H1 (cell line): ENCODE data around the gene AVP. TPM values are rescaled to one million over a fixed set of nuclear protein-coding genes. Genes with fewer than 3 reads are reported as not detected.
A peak's percentile ranks its signal among the peaks of the same experiment; 100 is the strongest.

Experiments
- CTCF ChIA-PET: fragments of 300-600 bp; sonication (Branson Sonifier 250); formaldehyde crosslinking; loops from one replicate; lab custom pipeline; 2021; ENCODE audit not compliant: partially characterized antibody; lab: Charles Lee
- POLR2A ChIA-PET: fragments of 300-600 bp; sonication (Branson Sonifier 250); formaldehyde crosslinking; loops from one replicate; lab custom pipeline; 2021; ENCODE audit warnings: inconsistent platforms; ENCODE audit not compliant: partially characterized antibody; lab: Charles Lee
- DNase-seq, 2 experiments: peaks; one replicate each; pipeline versions ENCODE4 v3.0.0 to v3.0.0-alpha.2; 2010 to 2022; ENCODE audit warnings: low spot score in 2 of 2, low read depth in 1 of 2, mixed read lengths in 1 of 2
- FAIRE-seq: peaks from 2 replicates; lab custom pipeline; 2011; peaks lifted over from hg19 to GRCh38; lab: Jason Lieb, UNC
- H2AFZ ChIP-seq: 2 replicates; pipeline ENCODE4 v1.8.1; 2012; ENCODE audit warnings: low read length, inconsistent platforms
- H2AK5ac ChIP-seq: 2 replicates; pipeline ENCODE4 v1.6.1; 2013; ENCODE audit warnings: low read depth, low read length
- H2BK120ac ChIP-seq: replicated peaks from 2 replicates; pipeline ENCODE3; 2013; ENCODE audit warnings: low read depth, low read length, inconsistent platforms
- H2BK12ac ChIP-seq: 2 replicates; pipeline ENCODE4 v1.6.1; 2013; ENCODE audit warnings: low read depth, low read length
- H2BK15ac ChIP-seq: 2 replicates; pipeline ENCODE4 v1.6.1; 2013; ENCODE audit warnings: low read length
- H2BK20ac ChIP-seq: 2 replicates; pipeline ENCODE4 v1.6.1; 2013; ENCODE audit warnings: low read length
- H2BK5ac ChIP-seq: 2 replicates; pipeline ENCODE4 v1.6.1; 2013; ENCODE audit warnings: low read depth, low read length
- H3K14ac ChIP-seq: 2 replicates; pipeline ENCODE4 v1.6.1; 2013; ENCODE audit warnings: inconsistent platforms; ENCODE audit not compliant: insufficient read length
- H3K18ac ChIP-seq: 2 replicates; pipeline ENCODE4 v1.6.1; 2013; ENCODE audit warnings: low read length; ENCODE audit errors: extremely low read depth
- H3K23ac ChIP-seq: 2 replicates; pipeline ENCODE4 v1.6.1; 2013; ENCODE audit warnings: inconsistent platforms; ENCODE audit not compliant: insufficient read length
- H3K23me2 ChIP-seq: 2 replicates; pipeline ENCODE4 v1.6.1; 2013; ENCODE audit warnings: low read depth, low read length
- H3K27ac ChIP-seq: 2 replicates; pipeline ENCODE4 v1.6.1; 2011; ENCODE audit warnings: low read depth, low read length, inconsistent platforms
- H3K27me3 ChIP-seq, 4 experiments: replicated peaks in 1 of 4; 1 replicate in 1 of 4; 2 replicates in 3 of 4; pipeline versions ENCODE4 v1.6.1 to v1.8.1; 2011 to 2013; ENCODE audit warnings: low read length in 3 of 4, mild to moderate bottlenecking in 3 of 4, inconsistent platforms in 2 of 4, mixed read lengths in 2 of 4, moderate library complexity in 1 of 4; ENCODE audit not compliant: control insufficient read depth in 3 of 4, insufficient read depth in 3 of 4; ENCODE audit errors: extremely low read depth in 1 of 4
- H3K36me3 ChIP-seq, 4 experiments: 2 replicates each; pipeline versions ENCODE4 v1.6.1 to v1.8.1; 2011 to 2013; ENCODE audit warnings: mild to moderate bottlenecking in 4 of 4, low read length in 3 of 4, moderate library complexity in 2 of 4, control low read depth in 1 of 4, inconsistent platforms in 1 of 4; ENCODE audit not compliant: insufficient read depth in 4 of 4, control insufficient read depth in 2 of 4
- H3K4ac ChIP-seq: replicated peaks from 2 replicates; pipeline ENCODE3; 2013; ENCODE audit warnings: low read length, low read depth, mixed read lengths, inconsistent platforms; ENCODE audit not compliant: insufficient read length
- H3K4me1 ChIP-seq, 4 experiments: replicated peaks in 1 of 4; 1 replicate in 1 of 4; 2 replicates in 3 of 4; pipeline versions ENCODE4 v1.6.1 to v1.8.1; 2011 to 2013; ENCODE audit warnings: low read length in 3 of 4, inconsistent platforms in 2 of 4, mixed read lengths in 1 of 4; ENCODE audit not compliant: insufficient read depth in 4 of 4, control insufficient read depth in 3 of 4
- H3K4me2 ChIP-seq, 2 experiments: 2 replicates each; pipeline versions ENCODE4 v1.6.1 to v1.8.1; 2011 to 2013; ENCODE audit warnings: low read depth in 2 of 2, low read length in 2 of 2, control low read depth in 1 of 2, inconsistent platforms in 1 of 2, mild to moderate bottlenecking in 1 of 2; ENCODE audit not compliant: insufficient read depth in 1 of 2
- H3K4me3 ChIP-seq, 4 experiments: fragments of 200-600, 300-600 bp in 1 of 4; sonication (generic), shearing (Covaris generic), sonication (Bioruptor Twin) in 1 of 4; 2 replicates each; pipeline versions ENCODE4 v1.5.1 to v1.8.1; 2011 to 2016; ENCODE audit warnings: low read length in 4 of 4, low read depth in 3 of 4, control low read depth in 2 of 4, inconsistent platforms in 2 of 4, mild to moderate bottlenecking in 2 of 4, mixed read lengths in 1 of 4, moderate library complexity in 1 of 4; ENCODE audit not compliant: insufficient read depth in 2 of 4; ENCODE audit errors: extremely low read depth in 1 of 4
- H3K56ac ChIP-seq: replicated peaks from 2 replicates; pipeline ENCODE3; 2013; ENCODE audit warnings: low read depth, mild to moderate bottlenecking, mixed read lengths, low read length, inconsistent platforms; ENCODE audit not compliant: insufficient read length
- H3K79me1 ChIP-seq: 2 replicates; pipeline ENCODE4 v1.6.1; 2013; ENCODE audit warnings: low read depth, low read length, control low read depth
- H3K79me2 ChIP-seq, 2 experiments: 2 replicates each; pipeline versions ENCODE4 v1.6.1 to v1.8.1; 2012 to 2013; ENCODE audit warnings: low read length in 2 of 2, mild to moderate bottlenecking in 2 of 2, inconsistent platforms in 1 of 2; ENCODE audit not compliant: insufficient read depth in 2 of 2, control insufficient read depth in 1 of 2
- H3K9ac ChIP-seq, 4 experiments: replicated peaks in 1 of 4; 1 replicate in 1 of 4; 2 replicates in 3 of 4; pipeline versions ENCODE4 v1.6.1 to v1.8.1; 2011 to 2013; ENCODE audit warnings: low read depth in 3 of 4, low read length in 3 of 4, control low read depth in 2 of 4, mild to moderate bottlenecking in 2 of 4, moderate library complexity in 2 of 4, inconsistent platforms in 1 of 4; ENCODE audit errors: extremely low read depth in 1 of 4
- H3K9me3 ChIP-seq, 2 experiments: 2 replicates each; pipeline versions ENCODE4 v1.6.1 to v1.8.1; 2012 to 2013; ENCODE audit warnings: mild to moderate bottlenecking in 2 of 2, moderate library complexity in 2 of 2, control low read depth in 1 of 2, inconsistent platforms in 1 of 2, low read depth in 1 of 2, low read length in 1 of 2, mixed read lengths in 1 of 2; ENCODE audit not compliant: insufficient read depth in 2 of 2
- H4K20me1 ChIP-seq, 2 experiments: replicated peaks in 1 of 2; 2 replicates each; pipeline versions ENCODE3 to v1.8.1; 2011 to 2013; ENCODE audit warnings: inconsistent platforms in 2 of 2, low read length in 2 of 2, mild to moderate bottlenecking in 1 of 2; ENCODE audit not compliant: insufficient read depth in 2 of 2, control insufficient read depth in 1 of 2
- H4K5ac ChIP-seq: 2 replicates; pipeline ENCODE4 v1.6.1; 2013; ENCODE audit warnings: low read length, low read depth, mixed read lengths, inconsistent platforms; ENCODE audit not compliant: insufficient read length
- H4K8ac ChIP-seq: 2 replicates; pipeline ENCODE4 v1.8.0; 2013; ENCODE audit warnings: mild to moderate bottlenecking, moderate library complexity, low read length, inconsistent platforms; ENCODE audit not compliant: insufficient read depth; ENCODE audit errors: extremely low read depth
- H4K91ac ChIP-seq: replicated peaks from 2 replicates; pipeline ENCODE3; 2013; ENCODE audit warnings: low read length, mixed read lengths, inconsistent platforms; ENCODE audit not compliant: insufficient read length
- EP300 ChIP-seq, 2 experiments: IDR thresholded peaks; 1 replicate in 1 of 2; 2 replicates in 1 of 2; pipeline ENCODE4 v1.6.1; 2011 to 2012; ENCODE audit warnings: low read depth in 2 of 2, low read length in 2 of 2, mild to moderate bottlenecking in 2 of 2, borderline replicate concordance in 1 of 2, inconsistent platforms in 1 of 2, moderate library complexity in 1 of 2
- KDM5A ChIP-seq: fragments of 200-600 bp; IDR thresholded peaks from 2 replicates; pipeline ENCODE4 v1.7.1; 2012; ENCODE audit warnings: mild to moderate bottlenecking, low read length, inconsistent platforms, mixed read lengths
- YY1 ChIP-seq: IDR thresholded peaks from 2 replicates; pipeline ENCODE4 v1.6.1; 2011; ENCODE audit warnings: low read depth, mild to moderate bottlenecking, low read length
- WGBS, 2 experiments: shearing (Covaris generic) in 1 of 2; methylation state at CpG; one replicate each; pipeline versions ENCODE4 v1.1.6 to v1.1.7; 2013 to 2015; ENCODE audit warnings: low lambda C conversion rate in 2 of 2, mixed read lengths in 2 of 2, inconsistent platforms in 1 of 2, low coverage in 1 of 2, missing lambda C conversion rate in 1 of 2; ENCODE audit not compliant: insufficient replicate concordance in 2 of 2, insufficient coverage in 1 of 2, insufficient read length in 1 of 2; ENCODE audit errors: extremely low coverage in 1 of 2, missing lambda C conversion rate in 1 of 2; 5-methylcytosine and 5-hydroxymethylcytosine counted together
- long read RNA-seq, 2 experiments: library from RNA in 1 of 2; library from capped mRNA in 1 of 2; stranded (forward); transcript quantifications; one replicate each; pipeline ENCODE4 v2.0.0, GENCODE V29; 2021; ENCODE audit warnings: inconsistent platforms in 1 of 2
- polyA minus RNA-seq, 3 experiments: library from RNA; depleted of rRNA, polyadenylated mRNA; stranded (reverse); fragments of >200 nt; gene quantifications; 1 replicate in 2 of 3; 2 replicates in 1 of 3; pipeline ENCODE4 v1.2.3, GENCODE V29; 2011
- polyA plus RNA-seq, 7 experiments: library from polyadenylated mRNA; depleted of rRNA in 3 of 7; stranded (reverse) in 5 of 7; unstranded in 2 of 7; fragments of >200 nt in 5 of 7; fragments of 200-250 nt in 2 of 7; gene quantifications; 1 replicate in 5 of 7; 2 replicates in 1 of 7; 4 replicates in 1 of 7; pipeline versions ENCODE4 v1.2.1 to v1.2.3, GENCODE V29; 2011 to 2013; ENCODE audit warnings: missing spikeins in 2 of 7, mixed read lengths in 2 of 7
- total RNA-seq: library from RNA; stranded (reverse); fragmentation: NEBNext Ultra II Directional; extraction: Animal tissue kit (Norgen Biotek cat#: 25700); gene quantifications from 2 replicates; pipeline ENCODE4 v1.2.1, GENCODE V29; 2021

AVP gene
- 0.77 TPM in 1 of 2 replicates, not detected in the other for total RNA-seq
- polyA plus RNA-seq (2011; rRNA removed) = 0.18 and 0.42 TPM in 2 replicates
- not detected for polyA plus RNA-seq (2011; cell fraction: cytosol; rRNA removed)
- not detected for polyA plus RNA-seq (2011; cell fraction: nucleus; rRNA removed)
- 0.35 TPM in 1 of 4 replicates, not detected in the others for polyA plus RNA-seq (2012, experiment 1 of 2)
- polyA plus RNA-seq (2012, experiment 2 of 2) = not detected
- polyA plus RNA-seq (2013, experiment 1 of 2) = 0.69 TPM
- polyA plus RNA-seq (2013, experiment 2 of 2) = 0.28 TPM
- polyA minus RNA-seq (2011; rRNA and poly(A)+ RNA removed) = not detected in 2 replicates
- not detected for polyA minus RNA-seq (2011; cell fraction: cytosol; rRNA and poly(A)+ RNA removed)
- not detected for polyA minus RNA-seq (2011; cell fraction: nucleus; rRNA and poly(A)+ RNA removed)
- long read RNA-seq, experiment 1 = 0 reads
- long read RNA-seq, experiment 2 = 0 reads

DNA sequence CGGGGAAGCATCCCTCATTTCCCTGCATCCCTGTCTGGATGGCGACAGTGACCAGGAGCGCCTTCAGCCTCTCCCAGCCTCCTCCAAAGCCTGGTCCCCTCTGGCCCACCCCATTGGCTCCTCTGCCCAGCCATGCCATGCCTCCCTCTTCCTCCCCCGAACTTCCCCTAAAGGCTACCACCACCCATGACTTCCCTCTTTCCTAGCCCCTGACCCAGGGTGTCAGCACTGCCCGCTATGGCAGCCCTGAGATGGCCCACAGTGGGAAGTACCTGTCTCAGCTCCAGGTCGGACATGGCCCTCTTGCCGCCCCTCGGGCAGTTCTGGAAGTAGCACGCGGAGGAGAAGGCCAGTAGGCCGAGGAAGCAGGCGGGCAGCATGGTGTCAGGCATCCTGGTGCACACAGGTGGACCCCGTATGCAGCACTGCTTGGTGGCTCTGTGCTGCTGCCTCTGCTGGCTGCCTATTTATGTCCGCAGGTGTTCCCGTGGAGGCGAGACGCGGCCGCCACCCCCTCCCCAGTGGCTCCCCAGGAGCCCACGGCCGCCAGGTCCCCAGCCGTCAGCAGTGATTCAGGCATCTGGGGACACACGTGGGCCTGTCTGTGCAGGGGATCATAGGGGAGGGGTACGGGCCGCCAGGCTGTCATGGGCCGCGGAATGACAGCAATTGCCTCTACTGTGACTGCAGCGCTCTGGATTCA lies at the start of gene AVP:
TSS of gene AVP (minus strand) at position 442 of the 703 bp plus-strand sequence. CDS start at position 392, 50 bp downstream.
- CTCF ChIA-PET = interaction anchor here (1.1 to 1.3 kb wide), 3 partner anchors 13 to 31 kb away, joined by 3 to 4 read pairs (median 3); no protein-coding TSS in a partner anchor
- no peaks in the 10 kb centered on the region for H3K79me2 ChIP-seq
- H2BK12ac ChIP-seq = peak within 1 kb of the TSS; percentile 77; the same call in 1 of the 2 replicates

More for the DNA sequence above, at the start of gene AVP:
- Histone ChIP-seq H3K4ac (no peak within 1 kb of the TSS), H4K20me1 (no peaks in the 10 kb centered on the region), H3K9ac (no peak within 1 kb of the TSS), H3K23ac (no peak within 1 kb of the TSS), H3K4me2 (peak within 1 kb of the TSS; percentile 62 to 84; a peak in 3 of 4 replicates), H4K91ac (no peak within 1 kb of the TSS), H2AK5ac (no peak within 1 kb of the TSS), H3K27ac (no peak within 1 kb of the TSS), H3K14ac (no peak within 1 kb of the TSS), H3K79me1 (no peaks in the 10 kb centered on the region), H3K4me3 (peak within 1 kb of the TSS in 3 of 4 experiments; percentile 27 to 53 (median 38); a peak in 4 of 8 replicates), H3K56ac (no peak within 1 kb of the TSS), H4K5ac (no peak within 1 kb of the TSS), H2BK120ac (no peak within 1 kb of the TSS), H3K23me2 (peaks cover 11% of the 10 kb centered on the region; the same call in 1 of the 2 replicates)
- no peak for FAIRE-seq
- WGBS, 2 experiments = 88% methylated on average over 17 of the region's 28 CpGs; no CpG with 5 or more reads in 1 of the 2 experiments
- TF ChIP-seq EP300 (IDR thresholded peaks at IDR 0.05; ENCODE audit: borderline replicate concordance in 1 of 2, low read depth in 2 of 2, low read length in 2 of 2) (no peak), KDM5A (no peak), YY1 (no peak)
- TF ChIP-seq, all 59 proteins: peak for 0
- H3K4me1 ChIP-seq = peaks cover 0 to 8% (median 6%) of the 10 kb centered on the region in 4 experiments; a peak in 5 of 7 replicates
- H2BK20ac ChIP-seq = no peak within 1 kb of the TSS
- no peaks in the 10 kb centered on the region for H3K9me3 ChIP-seq
- H2BK15ac ChIP-seq = peak within 1 kb of the TSS; percentile 98; the same call in 1 of the 2 replicates
- no peak within 1 kb of the TSS; the same call in 1 of the 2 replicates for H2AFZ ChIP-seq
- H3K36me3 ChIP-seq = no peaks in the 10 kb centered on the region
- no peak within 1 kb of the TSS for H2BK5ac ChIP-seq
- POLR2A ChIA-PET = interaction anchor here (2.7 kb wide), 1 partner anchor 8 kb away, joined by 14 read pairs; no protein-coding TSS in a partner anchor
- H3K27me3 ChIP-seq = peaks cover 27 to 43% (median 37%) of the 10 kb centered on the region in 4 experiments
- H4K8ac ChIP-seq = peak within 1 kb of the TSS; percentile 59
- peak within 1 kb of the TSS; percentile 13 for H3K18ac ChIP-seq
- DNase-seq = no peak
